Astrocyte of the spinal cord (primary cell): ENCODE results near the gene PRSS56.
"Not testable (repeated sequence)": the region's sequence is repeated elsewhere in the genome, so short reads cannot be mapped to it uniquely, and the experiment has no call there.

Experiments used
- DNase-seq: peaks from one replicate; pipeline ENCODE4 v3.0.0; 2011; ENCODE audit warnings: low read depth, low spot score
- H3K4me3 ChIP-seq: 2 replicates; pipeline ENCODE4 v1.5.1; 2011; ENCODE audit warnings: low read depth, mild to moderate bottlenecking, low read length, moderate library complexity
- in situ Hi-C: cut with HindIII; loops from 2 replicates; pipeline ENCODE4 v1.10.0; 2017; ENCODE audit warnings: low sequenced_read_pairs
- TF ChIP-seq, protein P1 (sequence below): IDR thresholded peaks from 2 replicates; pipeline ENCODE4 v1.5.1; 2012; ENCODE audit warnings: low read depth, mild to moderate bottlenecking, low read length, inconsistent platforms

PRSS56 gene

DNA sequence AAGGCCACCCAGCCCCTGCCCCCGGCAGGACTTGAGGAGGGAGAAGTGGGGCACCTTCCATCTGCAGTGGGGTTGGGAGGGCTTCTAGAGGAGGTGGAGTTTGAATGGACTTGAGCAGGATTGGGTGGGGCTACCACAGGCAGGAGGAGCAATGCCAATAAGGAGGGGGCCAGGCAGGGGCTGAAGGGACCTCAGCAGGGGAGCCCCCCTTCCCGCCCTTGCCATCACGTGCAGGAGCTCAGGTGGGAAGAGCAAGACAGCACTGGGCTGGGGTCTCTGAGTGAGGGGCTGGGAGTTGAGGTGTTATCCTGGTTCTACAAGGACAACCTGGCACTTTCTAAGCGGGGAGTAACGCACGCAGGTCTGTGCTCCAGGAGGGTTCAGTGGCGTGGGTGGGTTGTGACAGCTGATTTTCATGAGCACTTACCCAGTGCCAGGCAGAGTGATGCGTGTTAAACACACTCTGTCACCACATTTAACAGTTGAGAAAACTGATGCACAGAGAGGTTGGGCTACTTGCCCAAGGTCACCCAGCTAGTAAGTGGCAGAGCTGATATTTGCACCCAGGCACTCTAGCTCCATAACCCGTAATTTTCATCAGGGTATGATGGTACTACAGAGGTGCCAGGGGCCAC, 10.6 kb downstream of the PRSS56 start:
- no peak overlapping the region for H3K4me3 ChIP-seq
- in situ Hi-C loops = no loop called here
- TF ChIP-seq, protein P1, sequence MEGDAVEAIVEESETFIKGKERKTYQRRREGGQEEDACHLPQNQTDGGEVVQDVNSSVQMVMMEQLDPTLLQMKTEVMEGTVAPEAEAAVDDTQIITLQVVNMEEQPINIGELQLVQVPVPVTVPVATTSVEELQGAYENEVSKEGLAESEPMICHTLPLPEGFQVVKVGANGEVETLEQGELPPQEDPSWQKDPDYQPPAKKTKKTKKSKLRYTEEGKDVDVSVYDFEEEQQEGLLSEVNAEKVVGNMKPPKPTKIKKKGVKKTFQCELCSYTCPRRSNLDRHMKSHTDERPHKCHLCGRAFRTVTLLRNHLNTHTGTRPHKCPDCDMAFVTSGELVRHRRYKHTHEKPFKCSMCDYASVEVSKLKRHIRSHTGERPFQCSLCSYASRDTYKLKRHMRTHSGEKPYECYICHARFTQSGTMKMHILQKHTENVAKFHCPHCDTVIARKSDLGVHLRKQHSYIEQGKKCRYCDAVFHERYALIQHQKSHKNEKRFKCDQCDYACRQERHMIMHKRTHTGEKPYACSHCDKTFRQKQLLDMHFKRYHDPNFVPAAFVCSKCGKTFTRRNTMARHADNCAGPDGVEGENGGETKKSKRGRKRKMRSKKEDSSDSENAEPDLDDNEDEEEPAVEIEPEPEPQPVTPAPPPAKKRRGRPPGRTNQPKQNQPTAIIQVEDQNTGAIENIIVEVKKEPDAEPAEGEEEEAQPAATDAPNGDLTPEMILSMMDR = no peak
- DNase-seq = no peak

DNA sequence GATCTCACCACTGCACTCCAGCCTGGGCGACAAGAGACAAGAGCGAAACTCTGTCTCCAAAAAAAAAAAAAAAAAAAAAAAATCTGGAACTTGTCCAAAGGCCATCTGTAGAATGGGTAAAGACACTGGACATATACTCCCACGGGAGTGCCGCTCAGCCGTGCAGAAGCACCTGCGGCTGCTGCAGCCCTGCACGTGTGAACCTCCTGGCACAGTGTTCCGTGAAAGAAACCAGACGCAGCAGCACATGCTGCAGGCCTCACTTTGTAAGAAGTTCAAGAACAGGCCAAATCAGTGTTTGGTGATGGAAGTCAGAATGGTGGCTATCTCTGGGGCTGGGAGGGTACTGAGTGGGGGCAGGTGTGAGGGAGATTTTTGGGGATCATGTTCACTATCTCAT, 12.2 kb downstream of the PRSS56 start:
- in situ Hi-C loops = no loop called here
- TF ChIP-seq, protein P1 = no peak
- no peak for DNase-seq
- no peak overlapping the region for H3K4me3 ChIP-seq

DNA sequence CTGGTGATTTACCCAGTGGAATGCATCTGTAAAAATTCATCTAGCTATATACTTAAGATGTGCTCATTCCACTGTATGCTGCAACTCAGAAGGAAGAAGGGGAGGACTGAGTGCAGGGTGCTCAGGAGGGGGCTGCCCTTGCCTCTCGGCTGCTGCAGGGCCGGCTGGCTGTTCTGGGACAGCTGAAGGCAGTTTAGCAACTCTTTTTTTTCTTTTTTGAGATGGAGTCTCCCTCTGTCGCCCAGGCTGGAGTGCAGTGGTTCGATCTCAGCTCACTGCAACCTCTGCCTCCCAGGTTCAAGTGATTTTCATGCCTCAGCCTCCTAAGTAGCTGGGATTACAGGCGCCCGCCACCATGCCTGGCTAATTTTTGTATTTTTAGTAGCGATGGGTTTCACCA, 12.6 kb downstream of the PRSS56 start:
- in situ Hi-C loops, DNase-seq, H3K4me3 ChIP-seq: not testable (repeated sequence)

DNA sequence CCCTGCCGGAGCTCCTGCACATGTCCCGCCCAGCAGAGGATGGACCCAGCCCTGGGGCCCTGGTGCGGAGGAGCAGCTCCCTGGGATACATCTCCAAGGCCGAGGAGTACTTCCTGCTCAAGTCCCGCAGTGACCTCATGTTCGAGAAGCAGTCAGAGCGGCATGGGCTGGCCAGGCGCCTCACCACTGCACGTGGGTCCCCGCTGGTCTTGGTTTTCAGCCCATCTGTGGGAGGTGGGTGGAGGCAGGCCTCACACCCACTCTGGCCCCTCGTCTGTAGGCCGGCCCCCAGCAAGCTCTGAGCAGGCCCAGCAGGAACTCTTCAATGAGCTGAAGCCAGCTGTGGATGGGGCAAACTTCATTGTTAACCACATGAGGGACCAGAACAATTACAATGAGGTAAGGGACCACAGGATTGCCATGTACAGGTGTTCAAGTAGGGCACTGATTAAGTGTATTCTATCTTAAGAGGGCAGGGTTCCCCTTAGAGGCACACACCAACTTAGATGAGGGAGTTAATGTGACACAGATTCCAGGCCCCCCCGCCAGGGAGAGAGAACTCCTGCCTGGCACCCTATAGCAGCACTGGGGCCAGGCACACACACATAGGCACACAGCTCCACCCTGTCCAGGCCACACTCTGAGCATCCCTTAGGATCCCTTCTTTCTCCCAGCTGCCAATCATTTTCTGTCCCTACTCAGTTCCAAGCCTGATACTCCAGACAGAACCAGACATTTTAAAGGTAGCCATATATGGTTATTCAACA, 13.9 kb downstream of the PRSS56 start:
- H3K4me3 ChIP-seq = no peak overlapping the region
- in situ Hi-C loops = no loop called here
- peak; percentile 45 for DNase-seq
- TF ChIP-seq, protein P1 = no peak

DNA sequence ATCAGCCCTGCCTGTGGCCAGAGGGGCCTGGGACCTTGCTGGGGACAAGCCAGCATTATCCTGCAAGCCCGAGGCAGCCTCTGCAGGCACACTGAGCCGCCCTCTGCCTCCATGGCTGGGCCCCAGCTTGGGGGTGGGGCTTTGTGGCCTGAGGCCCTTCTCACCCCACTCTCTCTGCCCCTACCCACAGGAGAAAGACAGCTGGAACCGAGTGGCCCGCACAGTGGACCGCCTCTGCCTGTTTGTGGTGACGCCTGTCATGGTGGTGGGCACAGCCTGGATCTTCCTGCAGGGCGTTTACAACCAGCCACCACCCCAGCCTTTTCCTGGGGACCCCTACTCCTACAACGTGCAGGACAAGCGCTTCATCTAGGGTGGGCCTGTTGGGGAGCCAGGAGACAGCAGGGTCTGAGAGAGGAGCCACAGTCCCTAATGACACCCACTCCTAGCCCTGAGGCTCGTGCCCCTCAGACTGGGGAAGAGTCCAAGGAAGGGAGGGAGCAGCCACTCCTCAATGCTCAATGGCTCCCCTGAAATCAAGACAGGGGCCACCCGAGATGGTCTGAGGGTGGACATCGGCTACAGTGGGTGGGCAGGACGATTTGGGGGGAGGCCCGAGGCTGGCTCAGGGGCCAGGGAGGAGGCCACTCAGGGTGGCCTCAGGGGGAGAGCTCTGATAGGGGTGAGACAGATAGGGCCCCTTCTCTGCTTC, 14.9 kb downstream of the PRSS56 start:
- H3K4me3 ChIP-seq = no peak overlapping the region
- in situ Hi-C loops = no loop called here
- TF ChIP-seq, protein P1 = no peak
- DNase-seq = no peak

DNA sequence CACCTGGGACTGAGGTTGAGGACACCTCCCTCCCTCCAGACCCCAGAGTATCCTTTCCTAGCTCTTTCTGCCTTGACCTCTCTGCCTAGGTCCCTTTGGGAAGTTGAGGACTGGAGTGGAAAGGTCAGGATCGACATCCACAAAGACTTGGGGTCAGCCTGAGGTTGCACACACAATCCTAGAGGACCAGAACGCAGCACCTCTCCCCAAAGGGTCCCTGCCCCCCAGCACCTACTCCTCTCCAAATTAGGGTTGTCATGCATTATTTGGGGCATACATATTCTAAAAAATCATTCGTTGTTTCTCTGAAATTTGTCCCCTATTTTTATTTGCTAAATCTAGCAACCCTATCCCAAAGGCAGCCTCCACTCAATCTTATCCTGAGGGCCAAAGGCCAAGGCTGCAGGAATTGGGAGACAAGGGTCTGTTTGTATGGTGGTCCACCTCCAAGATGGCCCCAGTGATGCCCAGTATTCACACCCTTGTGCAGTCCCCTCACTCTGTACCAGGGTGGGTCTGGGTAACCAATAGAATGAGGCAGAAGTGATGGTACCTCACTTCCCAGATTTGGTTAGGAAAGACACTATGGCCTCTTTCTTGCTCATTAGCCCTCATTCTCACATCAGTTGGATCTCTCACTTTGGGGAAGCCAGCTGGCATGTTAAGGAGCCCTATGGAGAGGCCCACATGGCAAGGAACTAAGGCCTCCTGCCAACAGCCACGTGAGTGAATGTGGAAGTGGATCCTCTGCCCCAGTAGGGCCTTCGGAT, 15.8 kb downstream of the PRSS56 start:
- TF ChIP-seq, protein P1 = no peak
- no peak overlapping the region for H3K4me3 ChIP-seq
- no peak for DNase-seq
- in situ Hi-C loops = no loop called here
